Activated T-cell treated with anti-CD3 and anti-CD28 coated beads, Interleukin-2, amount 50 U/mL, for 48 hours (primary cell): ENCODE results near the gene OMP.
"Not testable (repeated sequence)": the region's sequence is repeated elsewhere in the genome, so short reads cannot be mapped to it uniquely, and the experiment has no call there.

Experiments
- DNase-seq, 2 experiments: peaks; one replicate each; pipeline ENCODE4 v3.0.0-alpha.2; 2020

The OMP gene

GRCh38 chr11:77102246-77103210 is at the start of gene OMP:
OMP (plus strand) TSS chr11:77102840; CDS start chr11:77102840, 0 bp downstream.
- no peak for DNase-seq

GRCh38 chr11:77053217-77054015 is 49.2 kb upstream of the OMP start:
- no peak for DNase-seq

GRCh38 chr11:77054084-77054483 is 48.6 kb upstream of the OMP start:
- DNase-seq, result no peak

GRCh38 chr11:77055101-77055561 is 47.5 kb upstream of the OMP start:
- no peak for DNase-seq

GRCh38 chr11:77055913-77056312 is 46.7 kb upstream of the OMP start:
- DNase-seq, result no peak

- DNase-seq, result no peak
Observed at GRCh38 chr11:77056814-77057402, 45.7 kb upstream of the OMP start.

GRCh38 chr11:77057938-77058474 is 44.6 kb upstream of the OMP start:
- no peak for DNase-seq

- no peak for DNase-seq
Observed at GRCh38 chr11:77058900-77059299, 43.7 kb upstream of the OMP start.

GRCh38 chr11:77059806-77060205 is 42.8 kb upstream of the OMP start:
- DNase-seq, result no peak

GRCh38 chr11:77060234-77060633 is 42.4 kb upstream of the OMP start:
- DNase-seq, result no peak

- not testable (repeated sequence) for DNase-seq
Observed at GRCh38 chr11:77061258-77061657, 41.4 kb upstream of the OMP start.

- no peak for DNase-seq
Observed at GRCh38 chr11:77062924-77063323, 39.7 kb upstream of the OMP start.

- no peak for DNase-seq
Observed at GRCh38 chr11:77063407-77063806, 39.2 kb upstream of the OMP start.

GRCh38 chr11:77063861-77064260 is 38.8 kb upstream of the OMP start:
- DNase-seq, result no peak

GRCh38 chr11:77064648-77065217 is 37.9 kb upstream of the OMP start:
- DNase-seq, result no peak

GRCh38 chr11:77065878-77066228 is 36.8 kb upstream of the OMP start:
- no peak for DNase-seq

- DNase-seq, result peak; percentile 90 to 92
Observed at GRCh38 chr11:77066229-77067042, 36.2 kb upstream of the OMP start, which contains the start of gene CAPN5. CAPN5 (plus strand) TSS chr11:77066971; CDS start chr11:77084887, 17,916 bp downstream.

GRCh38 chr11:77067861-77068443 is 34.7 kb upstream of the OMP start:
- DNase-seq, result no peak

- DNase-seq, result no peak
Observed at GRCh38 chr11:77068457-77069335, 33.9 kb upstream of the OMP start.

- no peak for DNase-seq
Observed at GRCh38 chr11:77069336-77069968, 33.2 kb upstream of the OMP start.
